ENCODE results near the gene UBAC1. TPM values are rescaled to one million over a fixed set of nuclear protein-coding genes. Genes with fewer than 3 reads are reported as not detected.

The UBAC1 gene
- polyA plus RNA-seq, 2 donors: 40.7 to 43.4 TPM

DNA sequence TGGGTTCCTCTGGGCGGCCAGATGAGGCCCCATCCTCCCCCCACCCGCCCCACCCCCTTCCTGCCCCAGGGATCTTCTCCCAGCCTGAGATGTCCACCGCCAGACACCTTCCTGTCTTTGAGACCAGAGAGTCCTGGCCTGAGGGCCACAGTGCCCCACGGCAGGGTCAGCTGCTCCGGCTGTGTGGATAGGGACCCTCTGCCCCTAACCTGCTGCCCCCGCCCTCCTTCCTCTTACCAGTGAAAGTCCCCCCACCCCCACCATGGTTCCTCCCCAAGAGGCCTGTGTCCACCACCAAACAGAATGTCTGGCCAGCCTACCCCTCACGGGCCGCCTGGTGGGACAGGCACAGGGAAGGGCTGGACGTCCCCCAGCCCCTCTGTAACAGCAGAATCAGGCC lies 43.0 kb upstream of the UBAC1 start:
- whole genome bisulfite sequencing, 2 donors: 68 to 78% methylated on average over 8 to 9 of the region's 9 CpGs
- Histone ChIP-seq H3K36me3 (ENCODE audit: control insufficient read depth in 2 of 2, insufficient read depth in 2 of 2, low read length in 1 of 2) (peaks cover 0 to 4% of the 10 kb centered on the region in 2 donors), H3K27ac (ENCODE audit: low read depth in 2 of 2, low read length in 1 of 2) (no peak overlapping the region), H3K4me1 (ENCODE audit: control insufficient read depth in 2 of 2, insufficient read depth in 2 of 2, low read length in 1 of 2) (no peaks in the 10 kb centered on the region), H3K27me3 (ENCODE audit: control insufficient read depth in 1 of 2, insufficient read depth in 2 of 2, low read length in 2 of 2) (no peaks in the 10 kb centered on the region), H3K9me3 (ENCODE audit: control insufficient read depth in 2 of 2, insufficient read depth in 1 of 2, low read depth in 1 of 2, low read length in 1 of 2) (no peaks in the 10 kb centered on the region), H3K4me3 (ENCODE audit: low read depth in 1 of 2, low read length in 2 of 2) (no peak overlapping the region)

DNA sequence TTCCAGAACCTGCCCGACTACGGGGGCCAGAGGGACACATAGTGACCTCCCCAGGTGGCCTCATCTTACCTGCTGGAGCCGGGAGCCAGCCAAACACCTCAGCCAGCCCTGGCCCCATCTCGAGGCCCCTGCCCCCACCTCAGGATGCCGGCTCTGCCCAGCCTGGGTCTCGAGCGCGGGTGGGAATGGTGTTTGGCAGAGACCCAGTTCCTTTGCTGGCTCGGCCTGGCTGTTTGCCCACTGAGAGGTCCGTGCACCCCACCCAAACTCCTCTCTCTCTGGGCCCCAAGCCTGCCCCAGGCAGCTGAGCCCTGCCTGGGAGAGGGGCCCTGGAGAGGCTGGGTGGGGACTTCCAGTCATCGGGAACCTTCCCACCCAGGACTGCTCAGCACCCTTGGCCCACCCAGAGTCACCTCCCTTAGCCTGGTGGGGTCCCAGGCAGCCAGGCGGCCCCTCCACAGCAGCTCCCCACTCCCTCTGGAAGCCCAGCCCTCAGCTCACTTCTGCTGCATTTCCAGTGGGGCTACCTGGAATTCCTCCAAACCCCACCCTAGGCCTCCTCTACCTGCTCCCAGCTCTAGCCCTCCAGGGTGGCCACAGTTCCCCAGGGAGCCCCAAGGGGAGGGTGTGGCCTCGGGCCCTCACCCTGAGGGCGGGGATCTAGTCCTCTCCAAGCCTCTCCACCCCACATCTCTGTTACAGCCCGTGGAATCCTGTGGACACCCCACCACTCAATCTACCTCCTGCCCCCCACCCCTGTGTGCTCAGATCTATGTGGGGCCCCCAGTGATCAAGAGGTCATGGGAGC lies 42.4 kb upstream of the UBAC1 start:
- peaks cover 0 to 2% of the 10 kb centered on the region in 2 donors for H3K36me3 ChIP-seq (ENCODE audit: control insufficient read depth in 2 of 2, insufficient read depth in 2 of 2, low read length in 1 of 2)
- no peaks in the 10 kb centered on the region for H3K27me3 ChIP-seq (ENCODE audit: control insufficient read depth in 1 of 2, insufficient read depth in 2 of 2, low read length in 2 of 2)
- 24 to 28% methylated on average over 15 of the region's 15 CpGs for WGBS, 2 donors
- no peaks in the 10 kb centered on the region for H3K9me3 ChIP-seq (ENCODE audit: control insufficient read depth in 2 of 2, insufficient read depth in 1 of 2, low read depth in 1 of 2, low read length in 1 of 2)
- H3K4me1 ChIP-seq (ENCODE audit: control insufficient read depth in 2 of 2, insufficient read depth in 2 of 2, low read length in 1 of 2): no peaks in the 10 kb centered on the region
- no peak overlapping the region for H3K27ac ChIP-seq (ENCODE audit: low read depth in 2 of 2, low read length in 1 of 2)
- no peak overlapping the region for H3K4me3 ChIP-seq (ENCODE audit: low read depth in 1 of 2, low read length in 2 of 2)

GRCh38 chr9:136002881-136003280 lies 41.7 kb upstream of the UBAC1 start:
- Histone ChIP-seq H3K9me3 (ENCODE audit: control insufficient read depth in 2 of 2, insufficient read depth in 1 of 2, low read depth in 1 of 2, low read length in 1 of 2) (no peaks in the 10 kb centered on the region), H3K4me3 (ENCODE audit: low read depth in 1 of 2, low read length in 2 of 2) (no peak overlapping the region), H3K36me3 (ENCODE audit: control insufficient read depth in 2 of 2, insufficient read depth in 2 of 2, low read length in 1 of 2) (no peaks in the 10 kb centered on the region), H3K27me3 (ENCODE audit: control insufficient read depth in 1 of 2, insufficient read depth in 2 of 2, low read length in 2 of 2) (no peaks in the 10 kb centered on the region), H3K27ac (ENCODE audit: low read depth in 2 of 2, low read length in 1 of 2) (no peak overlapping the region), H3K4me1 (ENCODE audit: control insufficient read depth in 2 of 2, insufficient read depth in 2 of 2, low read length in 1 of 2) (no peaks in the 10 kb centered on the region)
- 56 to 57% methylated on average over 10 of the region's 10 CpGs for WGBS, 2 donors

DNA sequence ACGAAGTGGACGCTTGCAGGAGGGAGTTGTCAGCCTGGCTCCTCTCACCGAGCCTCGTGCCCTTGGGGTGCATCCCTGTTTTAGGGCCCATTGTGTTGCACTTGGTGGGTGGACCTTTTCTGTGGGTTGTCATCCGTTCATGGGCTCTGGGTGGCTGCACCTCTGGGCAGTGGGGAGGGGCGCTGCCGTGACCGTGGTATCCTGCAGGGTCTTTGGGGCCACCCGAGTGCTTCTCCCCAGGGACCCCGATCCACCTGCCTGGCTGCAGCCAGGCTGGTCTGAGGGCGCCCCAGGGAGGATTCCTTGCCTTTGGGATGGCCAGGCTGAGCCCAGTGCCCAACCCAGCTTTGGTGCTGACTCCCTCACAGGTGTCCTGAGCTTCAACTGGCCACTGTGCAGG lies 41.0 kb upstream of the UBAC1 start:
- Histone ChIP-seq H3K4me1 (ENCODE audit: control insufficient read depth in 2 of 2, insufficient read depth in 2 of 2, low read length in 1 of 2) (no peaks in the 10 kb centered on the region), H3K36me3 (ENCODE audit: control insufficient read depth in 2 of 2, insufficient read depth in 2 of 2, low read length in 1 of 2) (no peaks in the 10 kb centered on the region), H3K27me3 (ENCODE audit: control insufficient read depth in 1 of 2, insufficient read depth in 2 of 2, low read length in 2 of 2) (no peaks in the 10 kb centered on the region), H3K4me3 (ENCODE audit: low read depth in 1 of 2, low read length in 2 of 2) (no peak overlapping the region), H3K9me3 (ENCODE audit: control insufficient read depth in 2 of 2, insufficient read depth in 1 of 2, low read depth in 1 of 2, low read length in 1 of 2) (no peaks in the 10 kb centered on the region), H3K27ac (ENCODE audit: low read depth in 2 of 2, low read length in 1 of 2) (no peak overlapping the region)
- 86 to 90% methylated on average over 11 of the region's 11 CpGs for WGBS, 2 donors

DNA sequence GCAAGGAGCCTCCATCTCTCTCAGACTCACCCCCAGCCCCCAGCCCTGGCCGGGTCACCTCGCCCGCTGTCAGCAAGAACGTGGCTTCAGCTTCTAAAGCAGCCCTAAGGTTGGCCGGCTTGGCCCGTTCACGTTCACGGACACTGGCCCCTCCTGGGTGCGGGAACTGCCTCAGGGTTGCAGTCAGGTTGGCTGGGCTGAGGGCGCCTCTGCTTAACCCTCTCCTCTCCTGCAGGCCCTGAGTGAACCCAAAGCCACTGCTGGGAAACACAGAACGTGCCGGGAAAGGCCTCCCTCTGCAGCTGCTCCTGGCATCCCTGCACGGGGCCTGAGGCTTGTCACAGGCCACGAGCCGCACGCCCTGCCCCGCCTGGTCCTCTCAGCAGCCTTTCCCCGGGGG lies 40.1 kb upstream of the UBAC1 start:
- Histone ChIP-seq H3K4me3 (ENCODE audit: low read depth in 1 of 2, low read length in 2 of 2) (no peak overlapping the region), H3K9me3 (ENCODE audit: control insufficient read depth in 2 of 2, insufficient read depth in 1 of 2, low read depth in 1 of 2, low read length in 1 of 2) (no peaks in the 10 kb centered on the region), H3K36me3 (ENCODE audit: control insufficient read depth in 2 of 2, insufficient read depth in 2 of 2, low read length in 1 of 2) (no peaks in the 10 kb centered on the region), H3K27ac (ENCODE audit: low read depth in 2 of 2, low read length in 1 of 2) (no peak overlapping the region), H3K27me3 (ENCODE audit: control insufficient read depth in 1 of 2, insufficient read depth in 2 of 2, low read length in 2 of 2) (no peaks in the 10 kb centered on the region), H3K4me1 (ENCODE audit: control insufficient read depth in 2 of 2, insufficient read depth in 2 of 2, low read length in 1 of 2) (no peaks in the 10 kb centered on the region)
- 52% methylated on average over 18 of the region's 18 CpGs for WGBS, 2 donors

- WGBS, 2 donors: 81 to 88% methylated on average over 16 of the region's 16 CpGs
- Histone ChIP-seq H3K4me1 (ENCODE audit: control insufficient read depth in 2 of 2, insufficient read depth in 2 of 2, low read length in 1 of 2) (no peaks in the 10 kb centered on the region), H3K9me3 (ENCODE audit: control insufficient read depth in 2 of 2, insufficient read depth in 1 of 2, low read depth in 1 of 2, low read length in 1 of 2) (no peaks in the 10 kb centered on the region), H3K27ac (ENCODE audit: low read depth in 2 of 2, low read length in 1 of 2) (no peak overlapping the region), H3K27me3 (ENCODE audit: control insufficient read depth in 1 of 2, insufficient read depth in 2 of 2, low read length in 2 of 2) (no peaks in the 10 kb centered on the region), H3K36me3 (ENCODE audit: control insufficient read depth in 2 of 2, insufficient read depth in 2 of 2, low read length in 1 of 2) (no peaks in the 10 kb centered on the region), H3K4me3 (ENCODE audit: low read depth in 1 of 2, low read length in 2 of 2) (no peak overlapping the region)
Observed at GRCh38 chr9:135998410-135999071, 37.4 kb upstream of the UBAC1 start.

DNA sequence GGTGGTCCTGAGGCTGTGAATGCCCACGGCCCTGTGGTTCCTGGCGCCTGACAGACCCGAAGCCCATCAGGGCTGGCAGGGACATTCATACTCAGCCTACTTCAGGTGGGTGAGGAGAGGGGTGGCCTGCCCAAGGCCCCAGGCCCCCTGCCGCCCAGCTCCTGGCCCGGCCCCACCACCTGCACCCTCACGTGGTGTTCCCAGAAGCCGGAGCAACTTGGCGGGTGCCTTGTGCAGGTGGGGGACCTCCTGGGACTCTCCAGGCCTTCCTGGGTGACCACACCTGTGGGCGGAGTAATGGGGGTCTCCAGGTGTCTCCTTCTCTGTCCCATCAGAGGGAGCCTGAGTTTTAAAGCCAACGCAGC lies 36.8 kb upstream of the UBAC1 start:
- no peaks in the 10 kb centered on the region for H3K36me3 ChIP-seq (ENCODE audit: control insufficient read depth in 2 of 2, insufficient read depth in 2 of 2, low read length in 1 of 2)
- H3K27me3 ChIP-seq (ENCODE audit: control insufficient read depth in 1 of 2, insufficient read depth in 2 of 2, low read length in 2 of 2): no peaks in the 10 kb centered on the region
- no peaks in the 10 kb centered on the region for H3K9me3 ChIP-seq (ENCODE audit: control insufficient read depth in 2 of 2, insufficient read depth in 1 of 2, low read depth in 1 of 2, low read length in 1 of 2)
- no peak overlapping the region for H3K27ac ChIP-seq (ENCODE audit: low read depth in 2 of 2, low read length in 1 of 2)
- 76 to 84% methylated on average over 9 to 10 of the region's 10 CpGs for WGBS, 2 donors
- H3K4me1 ChIP-seq (ENCODE audit: control insufficient read depth in 2 of 2, insufficient read depth in 2 of 2, low read length in 1 of 2): no peaks in the 10 kb centered on the region
- no peak overlapping the region for H3K4me3 ChIP-seq (ENCODE audit: low read depth in 1 of 2, low read length in 2 of 2)

DNA sequence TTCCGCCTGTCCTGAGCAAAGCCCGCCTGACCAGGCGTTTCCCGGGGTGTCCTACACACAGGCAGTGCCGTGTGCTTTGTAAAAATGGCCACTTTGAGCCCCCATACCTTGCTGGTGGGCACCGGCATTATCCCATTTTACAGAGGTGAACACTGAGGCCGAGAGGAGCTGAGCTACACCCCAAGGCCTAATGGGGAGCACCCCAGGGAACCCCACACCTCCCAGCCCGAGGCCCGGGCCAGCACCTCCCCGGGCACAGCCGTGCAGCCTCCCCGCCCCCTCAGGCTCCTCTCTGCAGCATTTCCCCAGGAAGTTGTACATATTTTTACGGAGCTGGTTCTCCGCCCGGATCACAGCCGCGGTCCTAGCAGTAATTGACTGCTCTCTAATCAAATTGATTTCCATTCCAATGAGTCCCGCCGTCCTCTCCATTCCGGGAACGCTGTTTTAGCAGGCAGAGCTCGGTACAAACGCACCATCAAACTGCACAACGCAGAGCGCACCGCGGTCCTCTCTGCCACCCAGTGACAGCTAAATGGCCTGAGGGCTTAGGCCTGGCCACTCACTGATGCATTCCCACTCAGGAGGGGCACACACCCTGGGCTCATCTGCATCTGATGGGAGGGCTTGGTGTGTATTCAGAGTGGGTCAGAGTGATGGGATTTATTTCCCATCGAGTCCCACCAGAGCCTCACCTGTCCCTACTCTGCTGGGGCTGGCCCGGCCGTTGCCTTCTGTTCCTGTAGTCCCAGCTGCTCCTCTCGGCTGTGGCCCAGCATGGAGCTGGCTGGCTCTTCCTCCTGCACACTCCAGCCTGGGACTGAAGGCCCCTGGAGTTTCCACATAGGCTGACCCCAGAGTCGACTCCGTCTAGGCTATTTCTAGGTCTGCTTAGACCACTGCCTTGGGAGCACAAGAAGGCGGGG lies 36.2 kb upstream of the UBAC1 start:
- no peaks in the 10 kb centered on the region for H3K27me3 ChIP-seq (ENCODE audit: control insufficient read depth in 1 of 2, insufficient read depth in 2 of 2, low read length in 2 of 2)
- H3K36me3 ChIP-seq (ENCODE audit: control insufficient read depth in 2 of 2, insufficient read depth in 2 of 2, low read length in 1 of 2): no peaks in the 10 kb centered on the region

GRCh38 chr9:135995816-135996215 lies 34.6 kb upstream of the UBAC1 start:
- Histone ChIP-seq H3K27me3 (ENCODE audit: control insufficient read depth in 1 of 2, insufficient read depth in 2 of 2, low read length in 2 of 2) (no peaks in the 10 kb centered on the region), H3K27ac (ENCODE audit: low read depth in 2 of 2, low read length in 1 of 2) (no peak overlapping the region), H3K4me3 (ENCODE audit: low read depth in 1 of 2, low read length in 2 of 2) (no peak overlapping the region), H3K4me1 (ENCODE audit: control insufficient read depth in 2 of 2, insufficient read depth in 2 of 2, low read length in 1 of 2) (peaks cover 0 to 4% of the 10 kb centered on the region in 2 donors), H3K9me3 (ENCODE audit: control insufficient read depth in 2 of 2, insufficient read depth in 1 of 2, low read depth in 1 of 2, low read length in 1 of 2) (no peaks in the 10 kb centered on the region), H3K36me3 (ENCODE audit: control insufficient read depth in 2 of 2, insufficient read depth in 2 of 2, low read length in 1 of 2) (no peaks in the 10 kb centered on the region)
- WGBS, 2 donors: 93 to 95% methylated on average over 21 of the region's 21 CpGs

More for the DNA sequence above, 36.2 kb upstream of the UBAC1 start:
- Histone ChIP-seq H3K4me3 (ENCODE audit: low read depth in 1 of 2, low read length in 2 of 2) (no peak overlapping the region), H3K9me3 (ENCODE audit: control insufficient read depth in 2 of 2, insufficient read depth in 1 of 2, low read depth in 1 of 2, low read length in 1 of 2) (no peaks in the 10 kb centered on the region), H3K4me1 (ENCODE audit: control insufficient read depth in 2 of 2, insufficient read depth in 2 of 2, low read length in 1 of 2) (peaks cover 0 to 2% of the 10 kb centered on the region in 2 donors), H3K27ac (ENCODE audit: low read depth in 2 of 2, low read length in 1 of 2) (no peak overlapping the region)
- 76 to 78% methylated on average over 34 of the region's 34 CpGs for WGBS, 2 donors

Data from esophagus (tissue), 2 donors.